Pulmonary artery endothelial cell (primary cell): ENCODE results near the gene EXOC3L4. TPM values are rescaled to one million over a fixed set of nuclear protein-coding genes. Genes with fewer than 3 reads are reported as not detected.
"Not testable (repeated sequence)": the region's sequence is repeated elsewhere in the genome, so short reads cannot be mapped to it uniquely, and the experiment has no call there.

Experiments used
- DNase-seq: peaks from one replicate; pipeline ENCODE4 v3.0.0-alpha.2; 2011; ENCODE audit warnings: low read depth, low spot score
- total RNA-seq: library from RNA; depleted of rRNA; stranded (reverse); fragments of >200 nt; gene quantifications from 2 replicates; pipeline ENCODE4 v1.2.3, GENCODE V29; 2014

EXOC3L4 gene
- not detected in 2 replicates for total RNA-seq

DNA sequence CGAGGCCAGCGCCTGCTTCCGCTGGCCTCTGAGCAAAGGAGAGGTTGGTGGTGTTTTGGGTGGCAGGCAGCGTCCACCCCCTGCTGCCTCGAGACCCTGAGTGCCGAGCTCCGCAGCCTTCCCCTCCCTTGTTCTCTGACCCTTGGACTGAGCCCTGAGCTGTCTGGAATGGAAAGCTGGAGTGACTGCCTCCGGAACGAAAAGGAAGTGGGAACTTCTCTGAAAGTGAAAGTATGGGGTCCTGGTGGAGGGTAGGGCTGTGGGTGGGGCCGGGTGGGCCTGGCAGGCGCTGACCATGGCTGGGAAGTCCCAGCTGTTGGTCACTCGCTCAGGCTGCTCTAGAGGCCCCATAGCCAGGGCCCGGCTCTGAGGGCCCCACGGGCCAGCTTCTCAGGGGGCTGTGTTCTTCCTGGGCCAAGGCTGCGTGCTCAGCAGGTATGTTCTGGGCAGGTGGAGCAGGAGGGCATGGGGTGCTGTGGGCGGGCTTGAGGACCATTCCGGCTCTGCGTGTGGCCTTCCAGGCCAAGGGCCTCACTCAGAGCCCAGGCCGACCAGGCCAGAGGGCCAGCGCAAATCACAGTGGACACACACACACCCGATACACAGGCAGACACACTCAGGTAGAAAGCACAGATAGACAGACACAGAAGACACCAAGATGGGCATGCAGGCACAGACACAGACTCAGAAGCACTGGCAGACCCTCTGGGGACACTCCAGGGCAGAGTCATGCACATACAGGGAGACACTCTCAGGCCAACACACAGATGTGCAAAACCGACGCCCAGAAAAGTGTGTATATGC, at the start of gene EXOC3L4:
Gene EXOC3L4 (plus strand): TSS at position 320 of the 804 bp plus-strand sequence. CDS start 5,495 bp downstream, outside the sequence.
- no peak for DNase-seq

- DNase-seq = no peak
These were observed 49.1 kb upstream of the EXOC3L4 start for GRCh38 chr14:103045371-103045869.

DNA sequence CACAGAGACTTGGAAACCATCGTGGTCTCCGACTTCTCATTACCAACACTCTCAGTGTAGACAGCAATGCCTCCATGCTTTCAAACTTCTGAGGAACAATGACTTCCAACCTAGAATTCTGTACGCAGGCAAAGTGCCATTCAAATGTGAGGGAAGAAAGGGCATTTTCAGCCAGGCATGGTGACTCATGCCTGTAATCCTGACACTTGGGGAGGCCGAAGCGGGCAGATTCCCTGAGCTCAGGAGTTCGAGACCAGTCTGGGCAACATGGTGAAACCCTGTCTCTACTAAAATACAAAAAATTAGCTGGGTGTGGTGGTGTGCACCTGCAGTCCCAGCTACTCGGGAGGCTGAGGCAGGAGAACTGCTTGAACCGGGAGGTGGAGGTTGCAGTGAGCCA, 47.1 kb upstream of the EXOC3L4 start:
- not testable (repeated sequence) for DNase-seq

DNA sequence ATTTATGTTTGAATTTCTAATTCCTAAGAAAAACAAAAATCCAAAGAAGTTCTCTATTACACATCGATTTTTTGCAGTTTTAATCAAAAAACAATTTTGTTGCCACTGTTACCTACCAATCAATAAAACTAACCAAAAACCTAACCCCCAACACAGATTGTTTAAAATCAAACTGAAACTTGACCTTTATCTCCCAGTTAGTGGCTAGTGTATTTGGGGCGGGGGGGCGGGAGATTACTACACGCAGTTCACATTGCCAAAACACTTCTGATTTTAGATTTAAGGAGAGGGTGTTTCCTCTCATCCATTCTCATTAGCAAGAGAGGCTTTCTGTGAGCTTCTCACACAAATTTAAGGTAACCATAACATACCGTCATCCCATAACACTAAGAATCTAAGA, 43.6 kb upstream of the EXOC3L4 start:
- no peak for DNase-seq

- no peak for DNase-seq
These were observed 42.1 kb upstream of the EXOC3L4 start for GRCh38 chr14:103052407-103052806.

GRCh38 chr14:103055695-103056094, 38.8 kb upstream of the EXOC3L4 start:
- DNase-seq = no peak

DNA sequence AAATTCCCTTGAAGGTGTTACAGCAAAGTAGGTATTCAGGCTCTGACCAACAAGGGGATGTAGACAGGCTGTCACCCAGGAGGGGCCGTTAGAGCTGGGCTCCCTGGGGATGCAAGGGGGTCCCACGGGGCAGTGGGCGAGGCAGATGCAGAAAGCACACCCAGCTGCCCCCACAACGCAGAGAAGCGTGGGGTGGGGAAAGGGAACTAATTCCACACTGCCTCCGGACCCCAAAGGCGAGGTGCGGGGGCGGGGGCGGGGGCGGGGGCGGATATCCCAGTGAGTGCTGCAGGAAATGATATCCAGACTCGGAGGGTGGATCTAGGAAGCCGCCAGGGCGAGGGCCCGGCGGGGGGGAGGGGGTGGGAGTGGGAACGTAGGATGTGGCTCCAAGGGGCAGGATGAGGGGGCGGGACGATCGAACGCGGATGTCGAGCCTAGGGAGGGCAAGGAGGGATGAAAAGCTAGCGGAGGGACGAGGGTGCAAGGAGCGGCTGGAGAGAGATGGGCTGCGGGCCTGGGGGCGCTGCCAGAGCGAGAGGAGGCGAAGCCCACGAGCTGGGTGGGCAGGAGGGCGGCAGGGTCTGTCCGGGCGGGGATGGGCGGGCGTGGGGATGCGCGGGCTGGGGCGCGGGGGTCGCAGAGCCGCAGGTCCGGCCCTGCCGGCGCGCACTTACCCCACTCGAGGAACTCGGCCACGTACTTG, 38.0 kb upstream of the EXOC3L4 start:
- DNase-seq = peak; percentile 69

GRCh38 chr14:103057028-103057371, 37.5 kb upstream of the EXOC3L4 start:
- DNase-seq = no peak

GRCh38 chr14:103057372-103058163, 37.0 kb upstream of the EXOC3L4 start, which contains the start of gene CDC42BPB:
TSS of gene CDC42BPB (minus strand) at chr14:103057549. CDS start at chr14:103057173, 376 bp downstream.
- peak; percentile 60 for DNase-seq

GRCh38 chr14:103058164-103059055, 36.1 kb upstream of the EXOC3L4 start:
- no peak for DNase-seq

GRCh38 chr14:103059556-103059955, 35.0 kb upstream of the EXOC3L4 start:
- no peak for DNase-seq

DNA sequence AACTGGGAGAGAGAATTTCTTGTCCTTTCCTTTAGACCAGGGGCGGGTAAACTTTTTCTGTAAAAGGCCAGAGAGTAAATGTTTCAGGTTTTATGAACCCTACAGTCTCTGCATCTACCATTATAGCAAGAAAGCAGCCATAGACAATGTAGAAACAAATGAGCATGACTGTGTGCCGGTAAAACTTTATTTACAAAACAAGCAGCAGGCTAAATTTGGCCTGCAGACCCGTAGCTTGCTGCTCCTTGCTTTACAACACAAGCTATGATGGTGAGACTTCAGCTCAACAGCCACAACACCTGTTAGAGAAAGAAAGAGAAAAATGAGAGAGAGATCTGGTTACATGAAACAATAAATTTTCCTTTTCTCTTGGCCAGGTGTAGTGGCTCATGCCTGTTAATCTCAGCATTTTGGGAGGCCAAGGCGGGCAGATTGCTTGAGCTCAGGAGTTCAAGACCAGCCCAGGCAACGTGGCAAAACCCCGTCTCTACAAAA, 33.0 kb upstream of the EXOC3L4 start:
- DNase-seq = no peak

DNA sequence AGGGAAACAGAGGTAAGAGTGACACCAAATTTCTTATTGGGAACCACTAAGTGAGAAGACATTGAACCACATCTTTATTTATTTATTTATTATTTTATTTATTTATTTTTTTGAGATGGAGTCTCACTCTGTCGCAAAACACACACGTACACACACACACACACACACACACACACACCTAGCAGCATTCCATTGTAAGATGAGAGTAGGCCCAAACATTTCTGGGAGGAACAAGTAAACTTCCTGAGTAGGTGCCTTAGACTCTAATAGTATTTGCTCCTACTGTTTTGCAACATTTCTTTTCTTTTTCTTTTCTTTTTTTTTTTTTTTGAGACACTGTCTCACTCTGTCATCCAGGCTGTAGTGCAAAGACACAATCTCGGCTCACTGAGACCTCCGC, 30.1 kb upstream of the EXOC3L4 start:
- DNase-seq = no peak

DNA sequence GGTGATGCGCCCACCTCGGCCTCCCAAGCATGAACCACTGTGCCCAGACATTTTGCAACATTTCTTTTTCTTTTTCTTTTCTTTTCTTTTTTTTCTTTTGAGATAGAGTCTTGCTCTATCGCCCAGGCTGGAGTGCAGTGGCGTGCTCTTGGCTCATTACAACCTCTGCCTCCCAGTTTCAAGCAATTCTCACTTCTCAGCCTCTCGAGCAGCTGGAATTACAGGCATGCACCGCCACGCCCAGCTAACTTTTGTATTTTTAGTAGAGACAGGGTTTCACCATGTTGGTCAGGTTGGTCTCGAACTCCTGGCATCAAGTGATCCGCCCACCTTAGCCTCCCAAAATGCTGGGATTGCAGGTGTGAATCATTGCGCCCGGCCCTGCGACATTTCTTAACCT, 29.5 kb upstream of the EXOC3L4 start:
- no peak for DNase-seq

- no peak for DNase-seq
These were observed 28.7 kb upstream of the EXOC3L4 start for GRCh38 chr14:103065861-103066260.

DNA sequence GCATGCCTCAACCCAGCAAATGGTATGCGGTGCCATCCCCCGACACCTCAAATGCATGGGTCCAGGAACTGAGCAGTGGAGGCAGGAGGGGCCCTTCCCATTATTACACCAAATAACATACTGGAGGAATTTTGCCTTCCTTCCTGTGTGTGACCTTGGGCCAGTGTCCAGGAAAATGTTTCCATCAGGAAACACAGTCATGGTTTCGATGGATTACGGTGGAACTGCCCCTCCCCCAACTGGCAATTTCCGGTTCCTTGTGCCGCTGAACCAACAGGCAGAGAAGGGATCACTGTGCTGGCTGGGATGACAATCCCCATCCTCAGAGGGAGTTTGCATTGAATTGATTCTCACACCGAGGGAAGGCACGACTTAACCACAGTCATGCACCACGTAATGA, 28.1 kb upstream of the EXOC3L4 start:
- peak; percentile 78 for DNase-seq

DNA sequence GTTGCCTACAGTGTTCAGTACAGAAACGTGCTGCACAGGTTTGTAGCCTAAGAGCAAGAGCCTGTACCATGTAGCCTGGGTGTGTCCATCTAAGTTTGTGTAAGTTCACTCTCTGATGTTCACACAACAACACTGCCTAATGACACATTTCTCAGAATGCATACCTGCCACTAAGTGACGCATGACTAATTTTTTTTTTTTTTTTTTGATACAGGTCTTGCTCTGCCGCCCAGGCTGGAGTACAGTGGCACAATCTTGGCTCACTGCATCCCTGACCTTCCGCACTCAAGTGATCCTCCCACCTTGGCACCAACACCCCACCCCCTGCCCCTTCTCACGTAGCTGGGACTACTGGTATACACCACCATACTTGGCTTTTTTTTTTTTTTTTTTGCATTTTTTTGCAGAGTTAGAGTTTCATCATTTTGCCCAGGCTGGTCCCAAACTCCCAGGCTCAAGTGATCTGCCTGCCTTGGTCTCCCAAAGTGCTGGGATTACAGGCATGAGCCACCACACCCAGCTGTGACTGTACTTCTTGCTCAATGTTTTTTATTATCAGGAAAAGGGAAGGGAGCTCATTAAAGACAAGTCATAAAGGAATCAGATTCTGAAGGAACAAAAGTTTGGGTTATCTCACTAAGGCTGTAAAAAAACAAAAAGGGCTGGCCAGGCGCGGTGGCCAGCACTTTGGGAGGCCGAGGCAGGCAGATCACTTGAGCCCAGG, 27.1 kb upstream of the EXOC3L4 start:
- no peak for DNase-seq

DNA sequence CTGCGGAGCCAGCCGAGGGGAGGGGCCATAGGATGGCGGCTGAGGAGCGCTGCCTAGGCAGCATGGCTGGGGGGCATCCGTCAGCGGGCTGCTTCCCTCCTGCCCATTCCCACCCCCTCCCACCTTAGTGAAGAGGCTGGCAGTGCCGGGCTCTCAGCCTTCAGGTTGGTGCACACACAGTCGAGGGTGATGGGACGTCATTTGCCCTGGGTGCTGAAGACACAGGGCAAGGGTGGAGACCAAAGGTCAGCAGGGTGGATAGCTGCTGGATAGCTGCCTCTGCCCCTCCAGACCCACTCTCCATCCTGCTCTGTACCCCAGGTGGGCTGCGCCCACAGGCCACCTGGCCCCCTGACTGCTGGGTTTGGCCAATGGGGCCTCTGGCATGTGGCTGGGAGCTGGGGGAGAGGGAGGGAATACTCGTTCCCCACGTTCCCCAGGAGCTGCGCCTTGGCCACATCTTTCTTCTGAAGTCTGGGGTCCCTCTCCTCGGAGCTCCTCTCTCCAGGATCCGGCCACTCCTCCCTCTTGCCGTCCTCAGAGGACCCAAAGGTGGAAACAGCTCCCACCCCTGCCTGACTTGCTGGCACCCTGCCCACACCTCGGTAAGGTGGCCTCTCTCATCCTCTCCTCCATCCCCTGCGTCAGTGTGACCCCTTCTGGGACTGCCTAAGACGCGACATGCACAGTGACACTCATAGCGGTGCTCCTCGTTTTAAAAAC, 26.0 kb upstream of the EXOC3L4 start:
- DNase-seq = no peak

DNA sequence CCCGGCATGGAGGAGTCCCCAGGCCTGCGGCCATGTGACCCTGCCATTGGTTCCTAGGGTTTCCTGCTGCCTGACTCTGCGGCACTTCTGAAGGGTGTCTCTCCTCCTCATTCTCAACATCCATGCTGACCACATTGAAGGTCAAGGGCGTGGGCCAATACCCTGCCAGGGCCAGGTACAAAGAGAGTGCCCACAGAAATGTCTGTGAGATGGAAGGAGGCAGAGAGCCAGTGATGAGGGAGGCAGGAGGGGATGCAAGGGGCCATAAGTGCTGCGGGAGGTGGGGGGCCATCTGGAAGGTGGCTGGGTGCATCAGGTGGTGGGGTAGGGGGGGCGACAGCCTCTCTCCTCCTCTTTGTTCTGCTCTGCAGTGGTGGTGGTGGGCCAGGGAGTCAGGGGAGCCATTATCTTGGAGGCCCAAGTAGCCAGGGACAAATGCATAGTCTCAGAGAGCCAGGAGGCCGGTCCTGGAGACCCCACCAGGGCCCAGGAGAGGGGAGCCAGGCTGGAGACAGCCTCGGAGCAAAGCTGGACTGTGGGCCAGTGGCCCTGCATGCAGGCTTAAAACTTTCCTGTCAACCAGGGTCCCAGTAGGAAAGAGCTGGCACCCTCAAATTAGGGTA, 24.2 kb upstream of the EXOC3L4 start:
- DNase-seq = no peak
